ENCODE data around the gene ERCC1. TPM values are rescaled to one million over a fixed set of nuclear protein-coding genes. Genes with fewer than 3 reads are reported as not detected.
A peak's percentile ranks its signal among the peaks of the same experiment; 100 is the strongest.

Gene ERCC1
- total RNA-seq, 1 donor = 95.3 TPM

GRCh38 chr19:45370410-45371204 lies 53.1 kb downstream of the ERCC1 start, which contains the start of gene ERCC2:
Gene ERCC2, minus strand, starts transcription at chr19:45370573. Its CDS starts 33 bp downstream, at chr19:45370540.
- DNase-seq (ENCODE audit: low read depth in 2 of 3, low spot score in 2 of 3) = peak; percentile 99

DNA sequence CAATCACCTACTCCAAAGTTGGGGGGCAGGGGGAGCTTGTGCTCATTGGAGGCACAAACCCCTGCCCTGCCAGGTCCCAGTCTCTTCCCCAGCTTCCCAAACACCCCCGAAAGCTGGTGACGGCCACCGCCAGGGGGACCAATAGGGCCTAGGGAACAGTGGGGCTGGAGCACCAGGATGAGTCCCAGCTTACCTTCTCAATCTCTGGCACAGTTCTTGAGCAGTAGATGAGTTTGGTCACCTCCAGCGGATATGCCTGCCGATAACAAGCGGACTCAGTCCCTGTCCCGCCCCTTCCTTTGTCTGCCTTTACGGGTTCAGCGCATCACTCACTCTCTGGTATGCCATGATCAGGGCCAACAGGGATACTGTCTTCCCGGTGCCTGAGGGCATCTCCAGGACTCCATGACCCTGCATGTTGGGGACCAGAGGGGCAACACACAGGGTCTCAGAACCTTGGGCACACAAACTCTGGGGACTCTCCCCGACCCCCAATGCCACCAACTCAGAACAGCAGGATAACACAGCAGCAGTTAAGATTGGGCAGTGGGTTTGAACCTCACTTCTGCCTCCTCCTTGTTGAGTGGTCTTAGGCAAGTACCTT lies 54.9 kb downstream of the ERCC1 start:
- no peak for DNase-seq (ENCODE audit: low read depth in 2 of 3, low spot score in 2 of 3)

DNA sequence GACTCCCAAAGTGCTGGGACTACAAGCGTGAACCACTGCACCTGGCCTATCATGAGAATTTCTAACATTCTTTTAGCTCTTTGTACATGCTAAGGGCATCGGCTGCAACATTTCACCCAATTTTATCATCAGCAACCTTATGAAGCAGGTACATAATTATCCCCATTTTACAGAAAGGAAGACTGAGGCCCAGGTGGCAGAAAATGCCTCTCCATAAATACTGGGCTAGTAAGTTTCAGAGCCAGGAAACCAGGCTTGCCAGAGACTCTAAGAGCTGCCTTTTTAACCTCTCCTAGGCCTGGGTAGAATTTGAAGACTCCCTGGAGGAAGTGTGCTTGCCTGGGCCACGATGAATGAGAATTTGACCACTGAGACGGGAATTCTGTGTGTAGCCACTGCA lies 55.6 kb downstream of the ERCC1 start:
- no peak for DNase-seq (ENCODE audit: low read depth in 2 of 3, low spot score in 2 of 3)

GRCh38 chr19:45364696-45365095 lies 59.0 kb downstream of the ERCC1 start:
- DNase-seq (ENCODE audit: low read depth in 2 of 3, low spot score in 2 of 3) = no peak

- DNase-seq (ENCODE audit: low read depth in 2 of 3, low spot score in 2 of 3) = no peak
Measured at GRCh38 chr19:45363861-45364459, 59.8 kb downstream of the ERCC1 start.

- DNase-seq (ENCODE audit: low read depth in 2 of 3, low spot score in 2 of 3) = no peak
Measured at GRCh38 chr19:45362291-45362690, 61.4 kb downstream of the ERCC1 start.

DNA sequence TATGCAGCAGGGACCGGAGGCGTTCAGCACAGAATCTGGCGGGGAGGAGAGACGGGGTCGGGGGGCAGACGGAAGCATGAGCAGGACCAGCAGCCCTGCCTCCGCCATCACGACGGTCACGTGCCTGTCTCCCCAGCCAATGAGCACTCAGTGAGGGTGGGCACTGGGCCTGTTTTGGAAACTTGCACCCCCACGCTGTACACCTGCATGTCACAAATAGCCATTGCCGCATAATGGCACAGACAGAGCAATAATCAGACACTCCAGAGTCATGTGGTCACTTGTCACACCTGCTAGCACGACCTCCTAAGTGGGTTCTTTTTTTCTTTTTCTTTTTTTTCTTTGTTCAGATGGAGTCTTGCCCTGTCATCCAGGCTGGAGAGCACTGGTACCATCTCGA lies 62.1 kb downstream of the ERCC1 start:
- no peak for DNase-seq (ENCODE audit: low read depth in 2 of 3, low spot score in 2 of 3)

GRCh38 chr19:45358213-45358792 lies 65.4 kb downstream of the ERCC1 start:
- no peak for DNase-seq (ENCODE audit: low read depth in 2 of 3, low spot score in 2 of 3)

GRCh38 chr19:45357445-45357783 lies 66.3 kb downstream of the ERCC1 start:
- DNase-seq (ENCODE audit: low read depth in 2 of 3, low spot score in 2 of 3) = no peak

Small RNA genes lying within 50 kb of the gene (small RNA-seq; reads per million reads assigned to genes)
- not detected for gene MIR6088

Other genes starting within 250 kb of the ERCC1 start
- 61.9 TPM for gene TRAPPC6A, start 245.7 kb downstream of the ERCC1 start, total RNA-seq
- 6.2 TPM for gene BLOC1S3, start 245.1 kb downstream of the ERCC1 start, total RNA-seq
- 0.54 TPM for gene EXOC3L2, start 178.5 kb downstream of the ERCC1 start, total RNA-seq
- gene MARK4, start 172.6 kb downstream of the ERCC1 start, total RNA-seq = 13.5 TPM
- 0.27 TPM for gene CKM, start 101.0 kb downstream of the ERCC1 start, total RNA-seq
- gene KLC3, start 83.2 kb downstream of the ERCC1 start, total RNA-seq = under 0.01 TPM
- gene ERCC2, start 53.3 kb downstream of the ERCC1 start, total RNA-seq = 29.1 TPM
- gene PPP1R13L, start 18.8 kb downstream of the ERCC1 start, total RNA-seq = 2.7 TPM
- 4.3 TPM for gene POLR1G, start 17.3 kb downstream of the ERCC1 start, total RNA-seq
- 300 TPM for gene FOSB, start 44.1 kb upstream of the ERCC1 start, total RNA-seq
- gene RTN2, start 73.1 kb upstream of the ERCC1 start, total RNA-seq = 11.8 TPM
- gene PPM1N, start 74.5 kb upstream of the ERCC1 start, total RNA-seq = 1.9 TPM
- gene VASP, start 83.6 kb upstream of the ERCC1 start, total RNA-seq = 116 TPM
- 5.9 TPM for gene OPA3, start 160.9 kb upstream of the ERCC1 start, total RNA-seq
- not detected for gene GPR4, start 178.3 kb upstream of the ERCC1 start, total RNA-seq
- 34.2 TPM for gene EML2, start 215.5 kb upstream of the ERCC1 start, total RNA-seq
- under 0.01 TPM for gene GIPR, start 244.3 kb upstream of the ERCC1 start, total RNA-seq